Cardiac septum (tissue), 1 donor: Measurements from ENCODE around the gene WFDC8. TPM values are rescaled to one million over a fixed set of nuclear protein-coding genes. Genes with fewer than 3 reads are reported as not detected.

Experiments
- DNase-seq: peaks from one replicate; pipeline ENCODE4 v3.0.0-alpha.2; 2020; ENCODE audit warnings: low spot score
- intact Hi-C: fragments of 100-400 bp; cut with DNase I; formaldehyde crosslinking; loops from one replicate; pipeline ENCODE4 v1.14.0; 2022
- total RNA-seq: library from RNA; stranded (reverse); fragmentation: NEBNext Ultra II Directional; extraction: Animal tissue kit (Norgen Biotek cat#: 25700); gene quantifications from one replicate; pipeline ENCODE4 v1.2.1, GENCODE V29; 2021
- donor health status: DM: no; HTN: no; CAD: no.

WFDC8 gene
- total RNA-seq, 1 donor from 2014 or later: not detected

DNA sequence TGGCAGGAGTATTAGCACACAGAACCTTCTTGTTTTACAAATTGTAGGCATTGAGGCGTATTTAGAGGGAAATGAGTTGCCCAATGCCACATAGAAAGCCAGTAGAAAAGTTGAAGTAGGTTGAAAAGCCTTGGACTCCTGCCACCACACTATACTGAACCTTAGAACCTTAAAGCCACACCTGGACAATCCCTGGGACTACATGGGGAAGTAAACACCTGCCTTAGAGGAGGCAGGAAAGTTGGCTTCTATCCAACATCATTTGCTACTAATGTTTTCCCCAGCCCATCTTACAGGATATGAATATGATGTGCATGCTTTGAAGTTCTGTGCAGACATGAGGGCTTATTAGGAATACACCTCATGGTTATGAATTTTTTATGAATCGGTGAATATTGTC lies 26.6 kb downstream of the WFDC8 start:
- intact Hi-C loops: no loop called here
- no peak for DNase-seq

DNA sequence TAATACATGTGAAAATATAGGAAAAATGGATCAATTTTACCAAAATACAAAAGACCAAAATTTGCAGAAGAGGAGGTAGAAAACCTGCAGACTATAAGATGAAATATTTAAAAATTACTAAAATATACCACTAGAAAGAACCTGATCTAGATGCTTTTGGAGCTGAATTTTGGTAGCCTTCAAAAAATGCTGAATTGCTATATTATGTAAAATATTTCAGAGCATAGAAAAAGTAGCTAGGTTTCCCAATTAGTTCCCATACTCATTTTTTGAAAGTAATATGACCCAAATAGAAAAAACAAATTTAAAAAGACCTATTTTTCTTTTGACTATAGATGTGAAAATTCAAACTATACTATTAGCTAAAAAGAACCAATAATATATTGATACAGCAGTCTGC lies 28.3 kb downstream of the WFDC8 start:
- intact Hi-C loops: no loop called here
- DNase-seq: no peak

DNA sequence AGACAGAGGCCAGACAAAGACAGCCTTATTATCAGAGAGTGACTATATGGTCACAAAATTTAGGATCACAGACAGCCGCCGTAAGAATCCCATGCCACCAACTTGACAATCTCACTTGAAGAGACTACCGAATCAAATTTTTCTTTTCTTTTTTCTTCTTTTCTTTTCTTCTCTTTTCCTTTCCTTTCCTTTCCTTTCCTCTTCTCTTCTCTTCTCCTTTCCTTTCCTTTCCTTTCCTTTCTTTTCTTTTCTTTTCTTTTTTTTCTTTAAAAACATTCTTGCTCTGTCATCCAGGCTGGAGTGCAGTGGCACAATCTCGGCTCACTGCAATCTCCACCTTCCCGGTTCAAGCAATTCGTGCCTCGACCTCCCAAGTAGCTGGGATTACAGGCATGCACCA lies 30.7 kb downstream of the WFDC8 start:
- intact Hi-C loops: no loop called here
- no peak for DNase-seq

GRCh38 chr20:45547206-45547770 lies 31.8 kb downstream of the WFDC8 start, which contains the start of gene EPPIN:
TSS of gene EPPIN (minus strand) at chr20:45547401. CDS start at chr20:45547357, 44 bp downstream.
- intact Hi-C loops: no loop called here
- no peak for DNase-seq

- intact Hi-C loops: loop anchor here (2.0 kb wide), 1 partner anchor 225 kb away; no protein-coding TSS in a partner anchor
- no peak for DNase-seq
Observed at GRCh38 chr20:45545754-45546453, 33.2 kb downstream of the WFDC8 start.

DNA sequence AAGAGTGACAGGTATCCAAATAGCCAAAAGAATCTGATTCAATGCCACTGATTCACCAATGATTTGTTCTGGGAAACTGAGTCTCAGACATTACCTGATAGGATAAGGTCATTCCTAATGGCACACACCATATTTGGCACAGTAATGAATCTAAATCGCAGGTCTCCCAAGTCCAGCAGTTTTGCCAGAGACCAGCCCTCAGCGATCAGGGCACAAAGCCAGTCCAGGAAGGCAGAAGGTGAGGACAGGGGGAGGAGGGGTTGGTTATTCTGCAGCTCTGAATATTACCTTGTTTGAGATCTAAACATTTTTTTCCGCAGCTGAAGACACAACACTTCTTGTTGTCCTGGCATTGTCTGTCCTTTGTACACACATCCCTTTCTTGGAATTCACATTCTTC lies 33.7 kb downstream of the WFDC8 start:
- DNase-seq: no peak
- intact Hi-C loops: loop anchor here (2.0 kb wide), 1 partner anchor 225 kb away; no protein-coding TSS in a partner anchor

DNA sequence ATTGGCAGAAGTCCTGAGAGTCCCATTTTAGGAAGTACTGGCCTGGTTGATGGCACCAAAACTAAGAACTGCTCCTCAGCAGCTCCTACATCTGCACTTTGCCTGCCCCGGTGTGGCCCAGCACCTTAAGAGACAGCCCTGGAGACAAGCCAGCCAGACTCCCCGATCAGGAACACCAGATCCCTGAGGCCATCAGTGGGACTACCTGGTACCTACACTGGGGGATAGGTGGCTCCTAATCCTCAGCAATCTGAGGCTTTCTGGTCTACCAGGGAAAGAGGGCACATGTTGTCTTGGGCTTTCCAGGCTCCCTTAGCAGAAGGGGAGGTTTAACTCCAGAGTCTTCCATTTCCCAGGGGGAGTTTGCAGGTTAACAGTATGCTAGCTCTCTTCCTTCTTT lies 39.7 kb downstream of the WFDC8 start, which contains the start of gene WFDC6:
Gene WFDC6, minus strand, starts transcription at position 101 of the 400 bp plus-strand sequence. Its CDS starts 75 bp downstream, at position 26.
- intact Hi-C loops: no loop called here
- no peak for DNase-seq

DNA sequence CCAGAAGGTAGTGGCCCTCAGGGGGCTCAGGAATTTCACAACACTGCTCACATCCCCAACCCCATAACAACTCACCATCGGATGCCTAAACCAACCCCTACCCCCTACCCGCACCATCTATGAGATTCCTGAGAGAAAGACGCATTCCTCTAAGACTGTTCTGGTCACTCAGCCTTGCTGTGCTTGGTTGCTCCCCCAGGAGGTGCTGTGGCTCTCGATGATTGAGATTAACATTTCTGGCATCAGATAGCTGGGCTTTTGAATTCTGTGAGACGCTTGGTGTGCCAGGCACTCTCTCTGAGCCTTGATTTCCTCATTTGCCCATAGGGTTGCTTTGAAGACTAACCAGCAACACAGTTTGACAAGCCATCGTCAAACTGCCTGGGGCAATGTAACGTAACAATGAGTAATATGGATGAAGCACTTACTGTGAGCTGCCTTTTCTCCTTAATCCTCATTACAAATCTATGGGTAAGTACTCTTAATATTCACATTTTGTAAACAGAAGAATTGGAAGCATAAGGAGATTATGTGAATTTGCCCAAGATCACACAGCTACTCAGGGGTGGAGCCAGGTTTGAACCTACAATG lies 40.8 kb downstream of the WFDC8 start:
- DNase-seq: no peak
- intact Hi-C loops: no loop called here

DNA sequence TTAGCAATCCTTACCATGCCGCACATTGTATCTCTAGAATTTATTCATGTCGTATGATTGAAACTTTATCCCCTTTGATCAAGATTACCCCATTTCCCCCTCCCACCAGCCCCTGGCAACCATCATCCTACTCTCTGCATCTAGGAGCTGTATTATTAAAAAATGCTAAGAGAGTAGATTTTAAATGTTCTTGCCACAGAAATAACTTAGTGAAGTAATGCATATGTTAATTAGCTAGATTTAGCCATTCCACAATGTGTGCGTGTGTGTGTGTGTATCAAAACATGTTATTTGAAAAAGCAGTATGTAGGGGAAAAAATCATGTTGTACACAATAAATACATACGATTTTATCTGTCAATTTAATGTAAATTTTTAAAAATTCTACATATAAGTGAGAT lies 51.8 kb downstream of the WFDC8 start:
- no peak for DNase-seq
- intact Hi-C loops: no loop called here

DNA sequence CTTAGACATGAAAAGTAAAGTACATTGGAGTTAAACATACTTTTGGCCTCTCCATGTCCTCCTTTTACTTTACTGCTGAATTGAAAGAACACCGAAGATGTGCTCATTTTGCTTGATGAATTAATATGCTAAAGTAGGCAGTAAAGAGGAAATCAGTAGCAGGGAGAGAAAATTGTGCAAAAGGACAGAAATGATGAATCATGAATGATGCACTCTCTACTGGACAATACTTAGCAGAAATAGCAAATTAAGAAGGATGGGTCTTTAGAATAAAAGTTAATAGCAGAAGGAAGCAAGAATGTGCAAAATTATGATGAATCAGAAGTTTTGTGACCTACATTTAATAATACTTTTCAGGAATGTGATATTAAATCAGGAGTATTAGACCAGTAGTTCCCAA lies 55.3 kb downstream of the WFDC8 start:
- intact Hi-C loops: no loop called here
- no peak for DNase-seq

DNA sequence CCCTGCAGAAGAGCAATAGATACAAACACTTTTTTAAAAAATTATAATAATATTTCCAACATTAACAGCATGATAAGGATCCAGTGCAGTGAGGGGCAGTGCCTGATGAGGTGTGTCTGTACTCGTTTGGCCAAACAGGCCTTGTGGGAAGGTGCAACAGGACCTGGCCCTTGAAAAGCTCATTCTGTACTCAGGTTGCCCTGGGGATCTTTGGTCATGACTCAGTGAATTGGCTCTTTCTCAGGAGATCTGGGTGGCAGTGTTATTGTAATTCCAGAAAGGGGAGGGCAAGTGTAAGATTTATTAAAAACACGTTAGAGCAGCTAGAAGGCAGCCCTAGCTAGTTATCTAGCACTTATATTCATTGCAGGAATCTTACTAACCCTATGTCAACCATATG lies 60.8 kb downstream of the WFDC8 start:
- no peak for DNase-seq
- intact Hi-C loops: no loop called here

GRCh38 chr20:45515147-45515913 lies 63.8 kb downstream of the WFDC8 start, which contains the start of gene SPINT3:
TSS of gene SPINT3 (minus strand) at chr20:45515622. CDS start at chr20:45515608, 14 bp downstream.
- intact Hi-C loops: no loop called here
- DNase-seq: no peak

- intact Hi-C loops: no loop called here
- DNase-seq: no peak
Observed at GRCh38 chr20:45510242-45510862, 68.7 kb downstream of the WFDC8 start.

DNA sequence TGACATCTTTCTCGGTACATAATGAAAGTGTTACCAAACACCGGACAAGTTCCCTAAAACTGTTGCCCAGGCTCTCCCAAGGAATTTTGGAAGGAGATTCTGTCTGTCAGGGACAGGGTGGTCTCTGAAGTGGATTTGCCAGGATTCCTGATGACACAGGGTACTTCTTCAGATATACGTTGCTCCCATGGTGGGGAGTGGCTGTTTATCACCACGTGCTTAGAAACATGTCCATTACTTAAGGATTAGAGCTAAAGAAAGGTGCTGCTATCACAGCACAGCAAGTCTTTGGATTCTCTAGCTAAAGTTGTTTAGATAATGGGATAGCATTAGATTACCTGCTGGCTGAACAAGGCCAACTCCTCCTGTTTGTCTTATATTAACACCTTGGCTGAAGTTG lies 70.0 kb downstream of the WFDC8 start:
- intact Hi-C loops: no loop called here
- DNase-seq: no peak

- DNase-seq: no peak
- intact Hi-C loops: no loop called here
Observed at GRCh38 chr20:45508068-45508886, 70.8 kb downstream of the WFDC8 start.

GRCh38 chr20:45507011-45507820 lies 71.9 kb downstream of the WFDC8 start:
- DNase-seq: no peak
- intact Hi-C loops: no loop called here

- DNase-seq: no peak
- intact Hi-C loops: no loop called here
Observed at GRCh38 chr20:45506398-45506797, 72.7 kb downstream of the WFDC8 start.

GRCh38 chr20:45503403-45503802 lies 75.7 kb downstream of the WFDC8 start:
- no peak for DNase-seq
- intact Hi-C loops: no loop called here
